Ovary (tissue), 9 donors: ENCODE data around the gene SMARCB1. TPM values are rescaled to one million over a fixed set of nuclear protein-coding genes. Genes with fewer than 3 reads are reported as not detected.

Experiments
- DNase-seq, 5 donors: peaks; one replicate each; pipeline ENCODE4 v3.0.0-alpha.2; 2019 to 2020
- H3K27ac ChIP-seq, 2 donors: fragments of 200-600 bp; one replicate each; pipeline versions ENCODE4 v1.5.1 to v1.8.0; 2019 to 2022
- H3K27me3 ChIP-seq: fragments of 200-600 bp; one replicate; pipeline ENCODE4 v1.8.0; 2022
- H3K36me3 ChIP-seq: fragments of 200-600 bp; sonication (generic); one replicate; pipeline ENCODE4 v1.5.1; 2019
- H3K4me1 ChIP-seq: one replicate; pipeline ENCODE4 v1.8.1; 2013; ENCODE audit warnings: mild to moderate bottlenecking, moderate library complexity; ENCODE audit not compliant: insufficient read depth
- H3K4me3 ChIP-seq: fragments of 200-600 bp; sonication (generic); one replicate; pipeline ENCODE4 v1.5.1; 2017
- H3K9me3 ChIP-seq, 2 donors: fragments of 200-600 bp in 1 of 2; sonication (generic) in 1 of 2; one replicate each; pipeline versions ENCODE4 v1.5.1 to v1.8.1; 2013 to 2019; ENCODE audit warnings: mild to moderate bottlenecking in 1 of 2, moderate library complexity in 1 of 2
- EP300 ChIP-seq: sonication (generic); formaldehyde crosslinking; IDR thresholded peaks from one replicate; pipeline ENCODE4 v1.6.1; 2017; ENCODE audit warnings: antibody characterized with exemption
- POLR2A ChIP-seq: fragments of 450-650 bp; IDR thresholded peaks from one replicate; pipeline ENCODE4 v1.6.1; 2017; ENCODE audit warnings: antibody characterized with exemption, mild to moderate bottlenecking, moderate library complexity
- WGBS, 3 donors: extraction: QIAGEN DNeasy Blood & Tissue Kit in 1 of 3; methylation state at CpG; one replicate each; pipeline versions ENCODE4 v1.1.5 to v1.1.7; 2013 to 2017; 5-methylcytosine and 5-hydroxymethylcytosine counted together
- intact Hi-C, 4 donors: fragments of 100-400 bp; cut with DNase I; formaldehyde crosslinking; loops; one replicate each; pipeline versions ENCODE4 v1.11.0 to v1.15.1; 2022 to 2023
- polyA plus RNA-seq, 2 donors: library from polyadenylated mRNA; stranded (reverse); fragments of 200-250 nt in 1 of 2; fragments of 350-450 nt in 1 of 2; fragmentation: Illumina TruSeq in 1 of 2; extraction: RNeasy Lipid Tissue Mini Kit (QIAGEN cat#74804) in 1 of 2; gene quantifications; one replicate each; pipeline ENCODE4 v1.2.3, GENCODE V29; 2013 to 2014
- total RNA-seq, 7 donors: library from RNA; depleted of rRNA in 2 of 7; stranded (reverse); fragments of >200 nt in 2 of 7; fragmentation: NEBNext Ultra II Directional in 3 of 7; extraction: Animal tissue kit (Norgen Biotek cat#: 25700) in 3 of 7; gene quantifications; one replicate each; pipeline versions ENCODE4 v1.1.0 to v1.2.4, GENCODE V29; 2016 to 2023
- TF ChIP-seq, protein P1 (sequence below), 3 donors: fragments of 450-650 bp in 2 of 3; fragments of 200-600 bp in 1 of 3; IDR thresholded peaks; one replicate each; pipeline versions ENCODE4 v1.5.1 to v1.8.0; 2016 to 2022; ENCODE audit warnings: antibody characterized with exemption in 3 of 3, mild to moderate bottlenecking in 1 of 3
- donor health status: DM: no; HTN: no; CAD: no; lungs with moderate emphysema.
- donor health status: DM: no; HTN: no; CAD: no.
- donor health status: Bipolar disorder and iron deficiency.
- donor health status: DM: yes; HTN: yes; CAD: no.
- donor health status: DM: no; HTN: no; CAD: no.
- donor health status: DM: yes; HTN: yes; CAD: no.

Gene SMARCB1
- total and polyA plus RNA-seq, 9 donors: 47.1 to 107 (median 87.0) TPM

DNA sequence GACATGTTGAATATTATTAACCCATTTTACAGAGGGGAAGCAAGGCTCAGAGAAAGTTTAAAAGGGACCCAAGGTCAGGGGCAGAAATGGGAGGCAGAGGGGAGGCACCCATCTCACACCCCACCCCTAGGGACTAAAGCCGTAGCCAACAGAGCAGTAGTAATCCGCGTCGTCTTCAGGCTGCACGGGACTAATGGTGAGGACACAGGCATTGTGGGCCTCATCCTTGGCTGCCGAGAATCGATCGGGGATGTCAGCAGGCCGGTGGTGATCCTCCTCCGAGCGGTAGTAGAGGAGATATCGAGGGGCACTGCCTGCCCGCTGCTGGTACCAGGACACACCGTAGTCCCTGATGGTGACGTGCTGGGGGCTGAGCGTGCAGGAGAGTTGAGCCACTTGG is 34.0 kb upstream of the SMARCB1 start:
- H3K9me3 ChIP-seq: no peaks in the 10 kb centered on the region
- DNase-seq: no peak
- no peaks in the 10 kb centered on the region for H3K27me3 ChIP-seq
- H3K36me3 ChIP-seq: no peaks in the 10 kb centered on the region
- TF ChIP-seq, protein P1, sequence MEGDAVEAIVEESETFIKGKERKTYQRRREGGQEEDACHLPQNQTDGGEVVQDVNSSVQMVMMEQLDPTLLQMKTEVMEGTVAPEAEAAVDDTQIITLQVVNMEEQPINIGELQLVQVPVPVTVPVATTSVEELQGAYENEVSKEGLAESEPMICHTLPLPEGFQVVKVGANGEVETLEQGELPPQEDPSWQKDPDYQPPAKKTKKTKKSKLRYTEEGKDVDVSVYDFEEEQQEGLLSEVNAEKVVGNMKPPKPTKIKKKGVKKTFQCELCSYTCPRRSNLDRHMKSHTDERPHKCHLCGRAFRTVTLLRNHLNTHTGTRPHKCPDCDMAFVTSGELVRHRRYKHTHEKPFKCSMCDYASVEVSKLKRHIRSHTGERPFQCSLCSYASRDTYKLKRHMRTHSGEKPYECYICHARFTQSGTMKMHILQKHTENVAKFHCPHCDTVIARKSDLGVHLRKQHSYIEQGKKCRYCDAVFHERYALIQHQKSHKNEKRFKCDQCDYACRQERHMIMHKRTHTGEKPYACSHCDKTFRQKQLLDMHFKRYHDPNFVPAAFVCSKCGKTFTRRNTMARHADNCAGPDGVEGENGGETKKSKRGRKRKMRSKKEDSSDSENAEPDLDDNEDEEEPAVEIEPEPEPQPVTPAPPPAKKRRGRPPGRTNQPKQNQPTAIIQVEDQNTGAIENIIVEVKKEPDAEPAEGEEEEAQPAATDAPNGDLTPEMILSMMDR (IDR thresholded peaks at IDR 0.05): no peak
- TF ChIP-seq POLR2A (no peak), EP300 (no peak)
- intact Hi-C loops: no loop called here
- H3K4me3 ChIP-seq: no peak overlapping the region
- H3K4me1 ChIP-seq: peaks cover 4% of the 10 kb centered on the region
- H3K27ac ChIP-seq: no peak overlapping the region
- WGBS, 3 donors: 85 to 93% (median 90%) methylated on average over 16 of the region's 16 CpGs

DNA sequence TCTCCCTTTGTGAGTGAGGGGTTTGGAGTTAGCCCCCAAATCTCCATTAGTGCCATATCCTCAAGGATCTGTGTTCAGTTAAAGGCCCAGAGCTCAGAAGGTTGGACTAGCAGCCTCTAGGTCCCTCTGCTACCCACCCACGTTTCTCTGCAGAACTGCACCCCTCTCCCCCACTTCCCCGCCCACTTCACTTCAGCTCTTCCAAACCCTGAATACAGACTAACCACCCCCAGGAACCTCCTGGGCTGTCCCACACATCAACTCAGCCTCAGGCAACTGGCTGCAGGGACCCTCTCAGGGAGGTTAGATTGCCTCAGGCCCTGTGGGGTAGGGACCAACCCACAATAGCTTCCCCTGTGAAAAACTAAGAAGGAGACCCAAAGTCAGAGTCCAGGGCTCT is 33.4 kb upstream of the SMARCB1 start:
- Histone ChIP-seq H3K27me3 (no peaks in the 10 kb centered on the region), H3K4me1 (peaks cover 4% of the 10 kb centered on the region), H3K27ac (no peak overlapping the region), H3K9me3 (no peaks in the 10 kb centered on the region), H3K36me3 (no peaks in the 10 kb centered on the region), H3K4me3 (no peak overlapping the region)
- TF ChIP-seq EP300 (no peak), POLR2A (no peak)
- TF ChIP-seq, protein P1 (IDR thresholded peaks at IDR 0.05): no peak
- no peak for DNase-seq
- 57 to 68% (median 59%) methylated on average over 2 of the region's 2 CpGs for WGBS, 3 donors
- intact Hi-C loops: no loop called here

DNA sequence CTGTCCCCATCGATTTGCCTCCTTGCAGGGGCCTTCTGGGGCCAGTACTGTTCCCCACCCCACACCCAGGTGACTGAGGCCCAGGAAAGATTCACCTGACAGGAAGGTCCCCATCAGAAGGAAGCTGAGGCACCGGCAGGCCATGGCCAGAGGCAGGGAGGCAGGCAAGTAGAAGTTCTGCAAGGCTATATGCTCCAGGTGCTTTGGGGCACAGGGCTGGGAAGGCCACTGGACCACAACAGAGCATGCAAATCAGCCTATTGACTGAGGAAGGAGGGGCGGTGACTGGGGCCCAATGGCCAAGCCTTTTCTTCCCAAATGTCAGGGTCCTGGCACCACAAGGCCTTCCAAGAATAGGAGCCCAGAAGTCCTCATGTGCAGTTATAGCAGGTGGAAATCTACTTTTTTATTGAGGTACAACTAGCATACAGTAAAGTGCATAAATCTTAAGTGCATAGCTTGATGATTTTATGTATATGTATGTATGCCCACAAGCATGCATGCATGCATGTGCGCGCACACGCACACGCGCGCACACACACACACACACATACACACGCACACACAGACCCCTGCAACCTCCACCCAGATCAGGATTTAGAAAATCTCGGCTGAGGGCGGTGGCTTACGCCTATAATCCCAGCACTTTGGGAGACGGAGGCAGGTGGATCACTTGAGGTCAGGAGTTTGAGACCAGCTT is 32.4 kb upstream of the SMARCB1 start, which contains the start of gene VPREB3:
Gene VPREB3 (minus strand): TSS at position 206 of the 700 bp plus-strand sequence. CDS start 62 bp downstream, at position 144.
- Histone ChIP-seq H3K4me1 (peaks cover 4% of the 10 kb centered on the region), H3K27ac (no peak within 1 kb of the TSS), H3K9me3 (no peaks in the 10 kb centered on the region), H3K27me3 (no peaks in the 10 kb centered on the region), H3K36me3 (no peaks in the 10 kb centered on the region), H3K4me3 (no peak within 1 kb of the TSS)
- TF ChIP-seq, protein P1 (IDR thresholded peaks at IDR 0.05): no peak
- TF ChIP-seq EP300 (no peak), POLR2A (no peak)
- DNase-seq: no peak
- 80 to 93% (median 82%) methylated on average over 14 of the region's 14 CpGs for WGBS, 3 donors
- intact Hi-C loops: no loop called here

DNA sequence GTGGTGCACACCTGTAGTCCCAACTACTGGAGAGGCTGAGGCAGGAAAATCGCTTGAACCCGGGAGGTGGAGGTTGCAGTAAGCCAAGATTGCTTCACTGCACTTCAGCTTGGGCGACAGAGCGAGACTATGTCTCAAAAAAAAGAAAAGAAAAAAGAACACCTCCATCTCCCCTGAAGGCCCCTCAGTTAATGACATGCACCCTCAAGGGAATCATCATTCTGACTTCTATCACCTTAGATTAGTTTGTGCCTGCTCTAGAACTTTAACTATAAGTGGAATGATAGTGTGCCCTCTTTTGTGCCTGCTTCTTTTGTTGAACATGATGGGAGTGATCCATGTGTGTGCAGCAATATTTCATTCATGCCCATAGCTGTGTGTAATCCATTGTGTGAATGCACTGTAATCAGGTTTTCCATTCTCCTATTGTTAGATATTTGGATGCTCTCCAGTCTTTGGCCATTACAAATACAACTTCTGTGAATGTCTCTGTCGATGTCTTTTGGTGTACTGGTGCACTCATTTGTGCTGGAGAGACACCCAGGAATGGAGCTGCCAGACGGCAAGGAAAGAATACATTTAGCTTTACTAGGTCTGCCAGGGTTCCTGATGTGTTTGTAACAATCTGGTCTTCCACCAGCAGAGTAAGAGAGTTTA is 31.7 kb upstream of the SMARCB1 start:
- H3K27ac ChIP-seq: no peak overlapping the region
- H3K36me3 ChIP-seq: no peaks in the 10 kb centered on the region
- no peak overlapping the region for H3K4me3 ChIP-seq
- no peaks in the 10 kb centered on the region for H3K27me3 ChIP-seq
- intact Hi-C loops: no loop called here
- H3K9me3 ChIP-seq: no peaks in the 10 kb centered on the region
- DNase-seq: no peak
- WGBS, 3 donors: 75 to 76% (median 76%) methylated on average over 6 of the region's 6 CpGs
- H3K4me1 ChIP-seq: no peaks in the 10 kb centered on the region
- no peak for TF ChIP-seq EP300
- TF ChIP-seq, protein P1 (IDR thresholded peaks at IDR 0.05): no peak
- TF ChIP-seq POLR2A: no peak
